GM12875 (cell line): Measurements from ENCODE around the gene PHF12.

Source experiments
- H3K4me3 ChIP-seq: one replicate; pipeline ENCODE4 v1.5.1; 2011; ENCODE audit warnings: low read depth, low read length, control low read depth
- TF ChIP-seq, protein P1 (sequence below): IDR thresholded peaks from 2 replicates; pipeline ENCODE4 v1.5.1; 2011; ENCODE audit warnings: low read depth, mild to moderate bottlenecking, control low read depth, inconsistent platforms, low read length, moderate library complexity, borderline replicate concordance; ENCODE audit not compliant: insufficient read depth

Gene PHF12

DNA sequence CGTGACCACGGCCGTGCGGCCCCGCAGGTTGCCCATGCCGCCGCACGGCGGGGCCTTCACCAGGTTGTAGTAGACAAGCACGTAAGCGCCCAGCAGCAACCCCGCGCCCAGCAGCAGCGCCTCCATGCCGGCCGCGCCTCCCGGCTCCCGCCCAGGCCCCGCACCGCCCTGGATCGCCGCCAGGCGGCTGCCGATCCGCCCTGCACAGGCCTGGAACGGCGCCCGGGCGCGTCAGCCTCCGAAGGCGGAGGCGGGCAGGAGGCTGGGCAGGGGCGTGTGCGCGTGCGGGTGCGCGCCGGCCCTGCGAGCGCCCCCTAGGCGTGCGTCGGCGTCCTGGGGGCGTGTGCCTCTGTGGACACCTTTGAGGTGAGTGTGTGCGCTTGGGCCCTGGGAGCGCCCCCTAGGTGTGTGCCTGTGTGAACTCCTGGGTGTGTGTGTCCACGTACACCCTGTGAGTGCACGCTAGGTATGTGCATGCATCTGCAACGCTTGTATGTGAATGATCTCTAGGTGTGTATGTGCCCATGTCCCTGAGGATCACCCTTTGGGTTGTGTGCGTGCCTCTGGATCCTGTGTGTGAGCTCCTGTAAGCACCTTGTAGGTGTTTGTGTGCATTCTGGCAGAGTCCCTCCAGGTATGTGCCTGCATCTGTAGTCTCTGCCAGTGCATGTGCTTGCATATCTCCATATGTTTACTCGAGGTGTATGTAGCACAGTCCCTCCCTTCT lies 48.3 kb downstream of the PHF12 start, which contains the start of gene DHRS13:
Gene DHRS13 (minus strand): TSS at position 261 of the 727 bp plus-strand sequence. CDS start 135 bp downstream, at position 126.
- peak within 1 kb of the TSS; percentile 64 for H3K4me3 ChIP-seq
- TF ChIP-seq, protein P1, sequence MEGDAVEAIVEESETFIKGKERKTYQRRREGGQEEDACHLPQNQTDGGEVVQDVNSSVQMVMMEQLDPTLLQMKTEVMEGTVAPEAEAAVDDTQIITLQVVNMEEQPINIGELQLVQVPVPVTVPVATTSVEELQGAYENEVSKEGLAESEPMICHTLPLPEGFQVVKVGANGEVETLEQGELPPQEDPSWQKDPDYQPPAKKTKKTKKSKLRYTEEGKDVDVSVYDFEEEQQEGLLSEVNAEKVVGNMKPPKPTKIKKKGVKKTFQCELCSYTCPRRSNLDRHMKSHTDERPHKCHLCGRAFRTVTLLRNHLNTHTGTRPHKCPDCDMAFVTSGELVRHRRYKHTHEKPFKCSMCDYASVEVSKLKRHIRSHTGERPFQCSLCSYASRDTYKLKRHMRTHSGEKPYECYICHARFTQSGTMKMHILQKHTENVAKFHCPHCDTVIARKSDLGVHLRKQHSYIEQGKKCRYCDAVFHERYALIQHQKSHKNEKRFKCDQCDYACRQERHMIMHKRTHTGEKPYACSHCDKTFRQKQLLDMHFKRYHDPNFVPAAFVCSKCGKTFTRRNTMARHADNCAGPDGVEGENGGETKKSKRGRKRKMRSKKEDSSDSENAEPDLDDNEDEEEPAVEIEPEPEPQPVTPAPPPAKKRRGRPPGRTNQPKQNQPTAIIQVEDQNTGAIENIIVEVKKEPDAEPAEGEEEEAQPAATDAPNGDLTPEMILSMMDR = peak; percentile 99

DNA sequence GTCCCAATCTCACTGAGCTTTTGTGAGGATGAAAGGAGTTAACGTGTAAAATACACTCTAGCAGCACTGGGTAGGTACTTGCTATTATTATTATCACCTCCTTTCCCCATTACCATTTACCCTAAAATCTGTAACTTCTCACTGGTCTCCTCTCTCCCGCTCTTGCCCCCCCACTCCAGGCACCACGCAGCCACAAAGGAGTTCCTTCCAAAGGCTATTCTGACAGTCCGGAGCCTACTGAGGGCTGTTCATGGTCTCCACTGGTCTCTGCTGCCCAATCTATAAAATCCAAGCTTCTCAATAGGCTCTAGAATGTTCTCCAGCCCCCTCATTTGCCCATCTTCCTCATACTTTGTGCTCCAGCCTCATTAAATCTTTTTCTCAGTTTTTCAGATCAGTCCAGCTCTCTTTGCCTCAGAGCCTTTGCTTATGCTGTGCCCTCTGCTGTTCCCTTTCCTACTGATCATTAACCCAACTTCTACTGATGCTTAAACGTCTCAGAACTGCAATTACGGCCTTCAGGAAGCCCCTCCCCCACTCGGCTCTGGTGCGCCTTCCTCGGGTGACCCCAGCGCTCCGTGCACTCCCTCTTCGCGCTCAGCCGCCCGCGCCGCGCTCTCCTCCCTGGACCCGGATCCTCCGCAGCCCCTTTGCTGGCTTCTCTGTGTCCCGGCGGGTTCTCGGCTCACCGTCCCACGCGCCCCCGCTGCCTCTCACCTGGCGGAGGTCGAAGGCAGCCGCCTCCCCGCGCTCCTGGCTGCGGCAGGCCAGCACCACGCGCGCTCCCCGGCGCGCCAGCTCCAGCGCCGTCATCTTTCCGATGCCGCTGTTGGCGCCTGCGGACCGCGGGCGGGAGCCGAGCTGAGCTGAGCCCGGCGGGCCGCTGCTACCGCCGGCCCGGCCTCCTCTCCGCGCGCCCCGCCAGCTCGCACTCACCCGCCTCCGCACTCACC lies 49.2 kb downstream of the PHF12 start:
- peak overlapping the region; percentile 64 for H3K4me3 ChIP-seq
- TF ChIP-seq, protein P1 = no peak

DNA sequence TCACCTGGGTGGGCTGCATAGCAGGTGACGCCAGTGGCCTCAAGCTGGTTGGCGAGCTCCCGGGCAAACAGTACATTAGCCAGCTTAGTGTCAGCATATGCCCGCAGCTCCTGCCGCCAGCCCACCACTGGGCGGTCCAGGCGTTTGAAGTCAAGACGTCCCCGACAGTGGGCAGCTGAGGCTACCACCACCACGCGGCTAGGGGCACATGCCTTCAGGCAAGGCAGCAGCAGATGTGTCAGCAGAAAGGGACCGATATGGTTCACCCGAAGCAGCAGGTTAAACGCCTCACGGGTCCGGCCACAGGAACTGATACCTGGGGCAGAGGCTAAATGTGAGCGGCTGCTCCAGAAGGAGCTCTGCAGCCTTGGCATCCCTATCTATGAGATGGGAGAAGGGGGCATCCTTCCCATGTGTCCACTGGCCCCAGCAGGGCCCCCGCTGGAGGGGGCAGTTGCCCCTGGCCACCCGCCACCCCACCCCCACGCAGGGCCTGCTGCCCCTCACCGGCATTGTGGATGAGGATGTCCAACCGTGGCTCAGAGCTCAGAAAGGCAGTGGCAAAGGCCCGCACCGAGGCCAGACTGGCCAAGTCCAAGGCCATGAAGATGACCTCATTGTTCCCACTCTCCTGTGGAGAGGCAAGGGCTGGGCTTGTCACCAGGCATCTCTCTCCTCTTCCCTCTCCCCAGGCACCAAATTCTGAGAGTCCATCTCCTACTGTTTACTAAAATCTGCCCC lies 50.2 kb downstream of the PHF12 start:
- H3K4me3 ChIP-seq = no peak overlapping the region
- TF ChIP-seq, protein P1 = no peak

DNA sequence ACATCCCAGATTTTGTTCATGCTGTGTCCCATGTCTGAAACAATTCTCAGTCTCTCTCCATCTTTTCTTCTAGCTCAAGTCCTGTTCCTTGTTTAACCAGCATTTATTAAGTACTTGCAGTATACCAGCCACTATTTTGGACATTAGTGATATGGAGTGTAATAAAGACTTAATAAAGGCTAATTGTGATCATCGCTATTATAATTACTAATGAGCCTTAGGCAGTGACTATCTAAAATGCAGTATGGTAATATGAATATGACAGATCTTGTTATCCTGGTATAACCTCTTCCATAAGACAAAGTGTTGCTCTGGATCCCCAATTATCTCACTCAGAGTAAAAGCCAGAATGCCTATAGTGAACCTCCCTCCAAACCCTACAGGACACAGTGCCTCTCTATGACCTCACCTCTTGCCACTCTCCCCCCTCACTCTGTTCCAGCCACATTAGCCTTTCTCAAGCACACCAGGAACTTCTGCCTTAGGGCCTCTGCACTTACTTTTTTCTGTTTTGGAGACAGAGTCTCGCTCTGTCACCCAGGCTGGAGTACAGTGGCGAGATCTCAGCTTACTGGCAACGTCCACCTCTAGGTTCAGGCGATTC lies 52.0 kb downstream of the PHF12 start:
- H3K4me3 ChIP-seq = no peak overlapping the region
- TF ChIP-seq, protein P1 = no peak

DNA sequence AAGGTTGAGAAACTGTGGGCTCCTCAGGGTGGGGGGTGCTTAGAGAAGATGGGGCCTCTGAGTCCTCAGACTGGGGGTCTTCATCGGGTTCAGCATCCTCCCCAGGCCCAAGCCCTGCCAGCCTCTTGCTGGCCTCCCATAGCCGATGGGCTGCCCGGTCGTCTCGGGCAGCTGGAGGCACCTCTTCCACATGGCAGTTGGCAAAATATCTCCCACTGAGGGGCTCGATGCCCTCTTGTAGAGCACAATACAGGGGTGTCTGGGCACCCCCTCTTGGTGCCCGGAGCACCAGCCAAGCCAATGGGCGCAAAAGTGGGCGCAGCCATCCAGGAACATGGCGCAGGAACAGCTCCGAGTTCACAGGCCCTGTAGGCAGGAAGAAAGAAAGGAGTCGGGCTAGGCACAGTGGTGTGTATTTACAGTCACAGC lies 52.8 kb downstream of the PHF12 start:
- no peak overlapping the region for H3K4me3 ChIP-seq
- TF ChIP-seq, protein P1 = no peak

DNA sequence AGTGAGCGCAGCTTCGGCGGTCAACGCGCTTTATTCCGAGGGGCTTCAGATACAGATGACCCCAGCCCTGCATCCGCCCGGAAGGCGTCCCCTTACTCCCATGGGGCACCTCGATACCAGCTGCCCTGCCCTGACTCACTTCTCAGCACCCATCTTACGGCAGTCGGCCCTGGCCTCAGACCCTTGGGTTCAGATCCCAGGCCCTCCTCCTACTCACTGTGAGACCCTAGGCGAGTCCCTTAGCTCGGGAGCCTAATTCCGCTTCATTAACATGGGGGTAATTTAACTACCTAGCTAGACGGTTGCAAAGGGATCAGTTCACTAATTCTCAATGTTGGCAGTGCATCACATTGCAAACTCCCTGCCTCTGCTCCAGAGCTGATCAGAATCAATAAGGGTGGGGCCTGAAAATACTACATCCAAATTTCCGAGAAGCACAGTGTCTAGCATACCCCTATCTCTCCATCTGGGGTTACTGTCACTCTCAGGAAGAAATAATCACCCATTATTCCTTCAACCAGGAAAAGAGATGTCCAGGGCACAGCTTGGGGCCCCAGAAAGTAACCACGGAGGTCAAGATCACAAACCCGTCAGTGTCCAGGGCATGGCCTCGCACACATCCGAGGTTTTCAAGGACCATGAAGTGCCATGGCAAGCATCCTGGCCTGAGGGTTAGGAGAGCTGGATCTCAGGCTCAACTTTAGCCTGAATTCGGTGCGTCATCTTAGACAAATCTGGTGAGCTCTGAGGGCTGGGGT lies 53.4 kb downstream of the PHF12 start:
- TF ChIP-seq, protein P1 = no peak

More for the DNA sequence above, 53.4 kb downstream of the PHF12 start:
- H3K4me3 ChIP-seq = peak overlapping the region; percentile 64
